ENCODE measurements around the gene VAPB.
A peak's percentile ranks its signal among the peaks of the same experiment; 100 is the strongest.

Gene VAPB

DNA sequence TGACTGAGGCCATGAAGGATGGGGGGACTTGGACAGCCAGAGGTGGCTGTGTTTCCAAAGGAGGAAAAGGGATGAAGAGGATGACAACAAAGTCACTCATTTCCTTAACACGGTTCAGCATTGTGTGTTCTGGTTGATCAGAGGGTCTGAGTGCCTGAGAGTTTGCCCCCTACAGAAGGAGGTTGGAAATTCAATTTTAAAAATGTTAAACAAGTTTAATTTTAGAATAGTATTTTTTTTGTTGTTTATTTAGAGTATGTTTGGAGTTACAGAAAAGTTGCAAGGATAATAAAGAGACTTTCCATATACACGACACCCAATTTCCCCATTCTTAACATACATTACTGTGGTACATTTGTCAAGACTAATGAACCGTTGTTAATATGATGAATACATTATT is 10.3 kb upstream of the VAPB start:
- DNase-seq = no peak

DNA sequence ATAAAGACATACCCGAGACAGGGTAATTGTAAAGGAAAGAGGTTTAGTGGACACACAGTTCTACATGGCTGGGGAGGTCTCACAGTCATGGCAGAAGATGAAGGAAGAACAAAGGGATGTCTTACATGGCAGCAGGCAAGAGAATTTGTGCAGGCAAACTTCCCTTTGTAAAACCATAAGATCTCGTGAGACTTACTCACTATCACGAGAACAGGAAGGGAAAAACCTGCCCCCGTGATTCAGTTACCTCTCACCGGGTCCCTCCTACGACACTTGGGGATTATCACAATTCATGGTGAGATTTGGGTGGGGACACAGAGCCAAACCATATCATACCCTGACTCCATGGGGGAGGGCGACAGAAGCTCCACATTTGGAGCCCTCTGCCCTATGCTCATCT is 7.4 kb upstream of the VAPB start:
- DNase-seq = no peak

DNA sequence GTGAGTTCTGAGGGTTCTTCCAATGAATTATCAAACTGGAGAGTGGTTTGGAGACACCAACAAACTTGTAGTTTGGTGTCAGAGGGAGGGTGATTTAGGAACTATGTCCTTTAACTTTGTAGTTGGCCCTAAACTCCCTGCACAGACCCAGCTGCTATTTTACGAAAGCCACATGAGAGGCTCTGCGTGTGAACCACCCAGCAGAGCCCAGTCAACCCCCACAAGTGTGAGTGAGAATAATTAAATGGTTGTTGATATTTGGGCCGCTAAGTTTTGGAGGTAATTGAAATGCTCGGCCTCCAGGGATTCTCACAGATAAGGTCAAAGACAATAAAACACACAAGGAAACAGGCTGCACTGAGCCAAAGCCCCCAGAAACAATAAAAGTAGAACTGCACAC is 6.9 kb upstream of the VAPB start:
- DNase-seq = no peak

DNA sequence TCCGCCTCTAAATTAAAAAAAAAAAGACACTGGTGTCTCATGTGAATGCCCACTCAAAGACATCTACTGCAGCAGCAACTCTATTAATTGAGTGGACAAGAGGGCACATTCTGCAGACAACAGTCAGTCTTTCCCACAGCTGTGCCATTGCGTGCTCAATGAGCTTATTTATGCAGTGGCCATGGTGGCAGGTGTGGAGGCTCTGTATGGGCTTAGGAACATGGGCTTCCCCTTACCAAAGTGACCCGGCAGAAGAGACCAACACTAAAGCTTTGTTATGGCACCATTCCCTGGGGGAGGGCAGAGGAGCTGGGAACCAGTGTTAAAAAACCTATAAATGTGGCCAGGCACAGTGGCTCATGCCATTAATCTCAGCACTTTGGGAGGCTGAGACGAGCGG is 4.2 kb upstream of the VAPB start:
- DNase-seq = no peak

DNA sequence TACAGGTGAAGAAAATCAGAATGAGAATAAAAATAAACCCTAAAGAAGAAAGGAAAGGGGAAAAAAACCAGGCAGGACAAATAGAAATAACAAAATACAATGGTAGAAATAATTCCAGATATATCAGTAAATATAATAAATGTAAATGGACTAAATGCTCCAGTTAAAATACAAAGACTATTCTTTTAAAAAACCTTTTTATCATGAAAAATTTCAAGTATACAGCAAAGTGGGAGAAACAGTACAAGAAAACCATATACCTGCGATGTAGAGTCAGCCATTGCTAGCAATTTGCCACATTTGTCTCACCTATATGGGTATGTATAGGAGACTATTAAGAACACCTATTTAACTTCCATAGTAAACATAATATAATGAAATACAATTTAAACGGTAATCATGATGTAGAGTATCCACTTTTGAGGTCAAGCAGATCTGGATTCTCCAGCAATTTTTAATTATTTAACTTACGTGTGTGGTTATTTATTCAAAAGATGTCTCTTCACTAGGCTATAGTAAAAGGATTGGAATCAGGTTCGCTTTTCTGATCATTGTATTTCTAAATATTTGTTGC is 914 bp upstream of the VAPB start:
- DNase-seq = no peak

DNA sequence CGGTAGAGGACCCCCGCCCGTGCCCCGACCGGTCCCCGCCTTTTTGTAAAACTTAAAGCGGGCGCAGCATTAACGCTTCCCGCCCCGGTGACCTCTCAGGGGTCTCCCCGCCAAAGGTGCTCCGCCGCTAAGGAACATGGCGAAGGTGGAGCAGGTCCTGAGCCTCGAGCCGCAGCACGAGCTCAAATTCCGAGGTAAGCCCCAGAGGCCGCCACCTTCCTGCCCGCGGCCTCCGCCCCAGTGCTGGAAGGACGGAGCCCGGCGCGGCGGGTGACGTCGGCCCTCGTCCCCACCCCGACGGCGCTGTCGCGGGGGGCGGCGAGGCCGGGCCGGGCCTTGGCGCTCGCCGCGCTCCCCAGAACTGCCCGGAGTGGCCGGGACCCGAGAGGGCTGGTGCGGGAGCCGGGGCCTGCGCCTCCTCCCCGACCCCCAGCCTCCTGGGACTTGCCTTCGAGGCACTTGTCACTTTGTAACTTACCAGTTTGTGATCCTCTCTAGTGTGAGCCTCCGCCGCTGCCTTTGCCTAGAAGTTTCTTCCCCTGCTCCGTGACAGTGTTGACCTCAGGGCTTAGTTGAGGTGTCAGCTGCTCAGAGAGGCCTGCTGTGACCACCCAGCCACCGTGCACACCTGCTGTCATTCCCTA is 417 bp downstream of the VAPB start:
- DNase-seq = peak; percentile 60 to 87 (median 71)

DNA sequence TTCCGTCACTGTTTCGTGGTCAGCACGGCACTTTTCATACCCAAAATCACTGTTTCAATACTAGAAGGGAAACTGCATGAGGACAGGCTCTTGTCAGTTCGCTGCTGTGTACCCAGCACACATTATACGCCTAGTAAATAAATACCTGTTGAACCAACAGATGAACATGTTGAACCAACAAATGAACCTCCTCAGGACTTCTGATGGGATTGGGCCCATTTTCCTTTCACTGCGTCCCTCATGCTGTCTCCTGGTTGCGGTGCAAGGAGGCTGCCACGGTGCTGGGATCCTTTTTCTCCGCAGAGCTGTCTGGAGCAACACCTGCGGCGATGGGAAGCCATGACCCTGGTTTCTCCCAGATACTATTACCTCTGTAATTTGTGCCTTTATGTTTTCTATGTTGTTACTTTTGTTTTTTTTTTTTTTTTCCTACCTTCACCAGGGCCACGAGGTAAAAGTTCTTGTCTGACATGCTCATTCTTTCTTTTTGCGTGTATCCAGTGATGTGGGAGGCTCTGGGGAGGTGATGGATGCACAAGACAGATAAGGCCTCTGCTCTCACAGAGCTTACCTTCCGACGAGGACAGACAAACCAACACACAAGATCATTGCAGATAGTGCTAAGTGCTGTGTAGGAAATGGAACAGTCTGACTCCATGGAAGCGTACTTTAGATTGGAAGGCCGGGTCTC is 1.1 kb downstream of the VAPB start:
- DNase-seq = no peak

DNA sequence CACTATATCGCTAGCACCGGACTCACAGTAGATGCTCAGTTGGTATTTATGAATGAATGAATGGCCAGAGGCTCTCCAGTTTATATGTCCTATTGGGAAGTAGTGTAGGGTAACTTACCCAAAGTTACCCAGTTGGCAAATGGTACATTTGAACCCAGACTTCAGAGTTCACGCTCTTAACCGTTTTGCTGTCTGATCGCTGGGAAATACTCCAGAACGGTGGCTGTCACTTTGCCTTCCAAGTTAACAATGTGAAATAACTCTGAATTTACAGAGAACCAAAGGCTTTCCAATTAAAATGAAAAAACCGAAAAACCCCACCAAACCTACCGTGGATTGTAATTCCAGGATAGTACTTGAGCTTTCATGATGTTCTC is 1.6 kb downstream of the VAPB start:
- DNase-seq = no peak

DNA sequence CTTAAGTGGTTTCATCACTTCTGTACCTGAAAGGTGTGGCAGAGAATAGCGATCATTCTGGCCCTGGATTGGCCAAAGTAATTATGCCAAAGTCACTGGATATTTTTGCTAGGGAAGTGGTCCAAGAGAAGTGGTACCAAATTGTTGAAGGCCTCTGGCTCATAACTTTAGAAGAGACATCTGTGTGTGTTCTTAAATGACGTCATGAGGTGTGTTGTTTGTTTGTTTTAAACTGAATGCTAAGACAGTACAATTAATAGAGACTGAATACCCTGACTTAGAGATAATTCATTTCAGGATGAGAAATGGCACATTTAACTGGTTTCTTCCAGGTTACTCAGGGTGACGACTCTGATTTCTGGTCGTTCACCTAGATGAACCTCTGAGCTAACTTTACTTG is 3.3 kb downstream of the VAPB start:
- DNase-seq = no peak

DNA sequence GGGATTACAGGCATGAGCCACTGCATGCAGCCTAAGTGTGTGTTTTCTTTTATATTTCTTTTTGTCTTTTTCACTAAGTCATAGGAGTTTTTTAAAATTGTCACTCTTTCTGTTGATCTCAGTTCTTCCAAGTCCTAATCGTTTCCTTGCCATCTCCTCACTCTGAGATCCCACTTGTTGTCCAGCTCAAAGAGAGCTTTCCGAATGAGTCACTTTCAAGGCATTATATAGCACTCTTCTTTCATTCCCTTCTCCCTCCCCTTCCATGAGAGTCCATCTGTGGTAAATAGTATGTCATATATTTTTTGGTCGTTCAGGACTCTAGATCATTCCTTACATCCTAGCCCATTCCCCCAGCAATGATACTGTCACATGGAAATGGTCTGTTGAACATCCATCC is 4.3 kb downstream of the VAPB start:
- no peak for DNase-seq

DNA sequence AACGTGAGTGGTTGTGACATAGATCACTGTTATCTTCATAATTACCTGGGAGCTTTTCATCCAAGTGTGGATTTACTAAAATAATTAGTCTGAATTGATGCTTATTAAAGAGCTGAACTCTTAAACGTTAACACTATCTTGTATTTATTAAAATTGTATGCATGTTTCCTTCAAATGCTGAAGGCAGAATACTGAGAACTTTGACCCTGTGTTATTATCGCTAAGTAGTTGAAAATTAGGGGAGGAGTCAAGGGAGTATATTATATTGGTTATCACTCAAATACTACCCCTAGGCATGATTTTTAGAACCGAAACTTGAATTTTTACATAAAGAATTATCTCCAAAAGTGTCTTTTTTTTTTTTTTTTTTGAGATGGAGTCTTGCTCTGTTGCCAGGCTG is 5.8 kb downstream of the VAPB start:
- DNase-seq = no peak

DNA sequence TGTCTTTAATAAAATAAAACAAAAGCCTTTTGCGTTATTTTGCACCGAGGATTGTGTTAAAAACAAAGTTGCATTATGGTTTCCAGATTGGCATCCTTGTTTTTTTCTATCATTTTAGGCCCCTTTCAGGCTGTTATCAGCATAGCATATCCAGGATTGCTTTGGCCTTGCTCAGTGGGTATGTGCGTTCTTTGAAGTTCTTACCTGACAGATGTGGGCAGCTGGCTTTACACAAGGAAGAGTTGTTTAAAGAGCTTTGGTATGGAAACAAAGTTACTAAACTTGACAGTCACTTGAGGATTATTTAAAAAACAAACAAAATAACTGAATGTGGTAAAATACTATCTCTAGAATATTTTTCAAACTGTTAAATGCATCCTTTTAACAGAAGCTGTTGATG is 6.6 kb downstream of the VAPB start:
- no peak for DNase-seq

DNA sequence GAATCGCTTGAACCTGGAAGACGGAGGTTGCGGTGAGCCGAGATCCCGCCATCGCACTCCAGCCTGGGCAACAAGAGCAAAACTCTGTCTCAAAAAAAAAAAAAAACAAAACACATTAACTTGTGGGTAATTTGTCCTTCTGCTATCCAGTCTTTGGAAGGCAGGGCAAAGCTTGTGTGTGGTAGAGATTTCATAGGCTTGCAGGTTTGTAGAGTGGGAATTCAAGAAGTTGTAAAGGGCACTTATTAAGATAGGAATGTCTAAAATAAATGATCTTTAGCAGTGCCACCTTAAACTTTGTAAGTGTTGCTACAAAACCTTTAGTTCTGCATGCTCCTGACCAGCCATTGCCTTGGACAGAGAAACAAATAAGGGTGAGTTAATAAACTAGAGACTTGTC is 8.4 kb downstream of the VAPB start:
- no peak for DNase-seq

DNA sequence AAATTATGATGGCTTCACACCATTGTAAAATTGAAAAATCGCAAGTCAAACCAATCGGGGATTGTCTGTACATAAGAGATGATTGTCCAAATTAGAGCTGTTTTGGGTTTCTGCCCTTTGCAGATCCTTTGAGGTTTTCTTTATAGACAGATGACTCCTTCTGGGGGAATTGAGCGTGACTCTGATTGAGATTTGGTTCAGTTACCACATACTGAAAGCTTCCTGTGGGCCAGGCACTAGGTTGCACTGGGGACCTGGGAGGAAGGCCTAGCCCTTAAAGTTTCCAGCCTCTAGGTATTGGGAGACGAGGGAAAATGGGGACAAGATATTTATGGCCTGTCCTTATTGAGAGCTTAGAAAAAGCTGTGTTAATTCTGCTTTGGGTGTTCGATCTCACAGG is 9.2 kb downstream of the VAPB start:
- DNase-seq = no peak

DNA sequence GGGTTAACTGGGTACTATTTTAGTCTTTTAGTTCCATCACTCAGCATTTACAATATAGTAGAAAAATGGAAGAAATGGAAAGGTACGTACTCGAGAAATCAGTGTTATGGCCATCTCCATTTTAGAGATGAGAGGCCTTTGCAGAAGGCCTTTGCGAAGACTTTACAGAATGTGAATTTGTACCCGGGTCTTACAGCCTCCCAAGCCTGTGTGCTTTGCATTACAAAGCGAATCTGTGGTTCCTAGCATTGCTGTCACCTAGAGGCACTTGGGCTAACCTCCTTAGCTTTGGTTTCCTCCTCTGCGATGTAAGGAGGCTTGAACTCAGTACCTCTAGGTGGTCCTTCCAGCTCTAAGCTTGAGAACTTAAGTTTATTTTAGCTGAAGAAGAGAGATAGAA is 10.9 kb downstream of the VAPB start:
- DNase-seq = no peak

DNA sequence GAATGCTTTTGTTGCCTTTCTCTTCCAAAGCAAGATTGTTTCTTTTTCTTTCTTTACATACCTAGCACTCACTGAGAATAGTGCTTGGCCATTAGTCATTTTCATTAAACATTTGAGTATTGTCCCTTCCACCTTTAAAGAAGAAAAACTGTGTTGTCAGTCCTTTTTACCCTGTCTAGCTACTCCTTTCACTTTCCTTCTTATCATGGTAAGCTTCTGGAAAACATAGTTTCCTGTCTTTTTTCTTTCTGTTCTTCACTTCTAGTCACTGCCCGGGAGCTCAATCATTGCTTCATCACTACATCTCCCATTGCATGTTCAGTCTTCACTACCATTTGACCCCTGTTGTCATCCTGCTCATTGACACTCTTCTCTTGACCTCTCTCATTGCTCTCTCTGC is 12.1 kb downstream of the VAPB start:
- peak in 1 of 3 donors; percentile 34 for DNase-seq

DNA sequence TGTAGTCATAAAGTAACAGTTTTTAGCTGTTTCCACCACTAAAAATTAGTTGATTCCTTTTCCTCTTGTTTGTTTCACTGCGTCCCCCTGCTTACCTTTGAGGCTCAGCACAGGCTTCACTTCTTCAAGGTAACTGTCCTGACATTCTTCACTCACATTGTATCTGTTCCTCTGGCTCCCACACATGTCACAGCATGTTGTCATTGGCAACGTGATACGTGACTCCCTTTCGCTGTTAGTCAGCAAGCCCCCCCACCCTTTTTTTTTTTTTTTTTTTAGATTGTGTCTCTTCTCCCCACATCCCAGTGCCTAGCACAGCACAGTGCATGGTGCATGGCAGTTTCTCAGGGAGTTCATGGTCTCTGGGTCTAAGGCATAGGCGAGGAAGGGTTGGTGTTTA is 13.3 kb downstream of the VAPB start:
- no peak for DNase-seq

DNA sequence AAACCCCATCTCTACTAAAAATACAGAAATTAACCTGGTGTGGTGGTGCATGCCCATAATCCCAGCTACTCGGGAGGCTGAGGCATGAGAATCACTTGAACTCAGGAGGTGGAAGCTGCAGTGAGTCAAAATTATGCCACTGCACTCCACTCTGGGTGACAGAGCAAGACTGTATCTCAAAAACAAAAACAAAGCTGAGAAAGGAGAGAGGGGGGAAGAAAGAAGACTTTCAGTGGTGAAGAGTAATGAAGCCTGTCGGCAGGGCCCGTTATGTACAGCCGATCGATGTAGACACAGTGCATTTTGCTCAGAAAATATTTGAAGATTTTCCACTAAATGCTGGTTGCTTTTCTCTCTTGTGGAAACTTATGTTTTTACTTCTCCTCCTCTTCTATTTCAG is 13.8 kb downstream of the VAPB start:
- DNase-seq = no peak

DNA sequence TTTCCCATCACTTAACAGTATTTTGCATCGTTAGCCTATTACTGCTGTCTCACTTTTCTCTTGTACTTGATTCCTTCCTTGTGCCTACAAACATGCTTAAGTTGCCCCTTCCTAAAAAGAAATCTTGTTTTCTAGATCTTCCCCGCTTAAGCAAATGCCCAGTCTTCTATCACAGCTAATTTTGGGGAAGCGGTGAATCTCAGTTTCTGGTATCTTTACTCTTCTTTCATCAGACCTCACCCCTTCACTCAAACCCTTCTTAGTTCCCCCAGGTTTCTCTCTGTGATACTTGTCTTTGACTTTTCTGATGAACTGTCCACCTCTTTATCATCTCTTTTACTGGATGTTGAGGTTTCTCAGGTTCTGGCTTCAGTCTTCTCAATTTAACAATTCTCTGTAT is 14.2 kb downstream of the VAPB start:
- DNase-seq = no peak

DNA sequence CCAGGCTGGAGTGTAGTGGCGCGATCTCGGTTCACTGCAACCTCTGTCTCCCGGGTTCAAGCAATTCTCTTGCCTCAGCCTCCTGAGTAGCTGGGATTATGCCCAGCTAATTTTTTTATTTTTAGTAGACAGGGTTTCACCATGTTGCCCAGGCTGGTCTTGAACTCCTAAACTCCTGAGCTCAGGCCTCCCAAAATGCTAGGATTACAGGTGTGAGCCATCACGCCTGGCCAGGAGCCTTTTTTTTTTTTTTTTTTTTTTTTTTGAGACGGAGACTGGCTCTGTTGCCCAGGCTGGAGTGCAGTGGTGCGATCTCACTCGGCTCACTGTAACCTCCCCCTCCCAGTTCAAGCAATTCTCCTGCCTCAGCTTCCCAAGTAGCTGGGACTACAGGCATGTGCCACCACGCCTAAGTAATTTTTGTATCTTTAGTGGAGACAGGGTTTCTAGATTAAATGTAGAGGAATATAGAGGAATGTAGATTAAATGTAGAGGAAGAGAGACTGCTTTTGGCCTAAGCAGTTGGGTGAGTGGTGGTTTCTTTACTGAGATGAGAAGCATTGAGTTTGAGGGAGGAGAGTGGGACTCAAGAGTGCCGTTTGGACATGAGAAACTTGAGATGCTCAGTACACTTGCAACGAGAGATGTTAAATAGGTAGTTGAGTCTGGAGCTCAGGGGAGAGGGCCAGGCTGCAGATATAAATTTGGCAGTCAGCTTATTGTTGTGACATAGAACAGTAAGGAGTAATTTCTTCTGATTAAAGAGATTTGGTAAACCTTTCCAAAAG is 16.7 kb downstream of the VAPB start:
- DNase-seq = no peak

DNA sequence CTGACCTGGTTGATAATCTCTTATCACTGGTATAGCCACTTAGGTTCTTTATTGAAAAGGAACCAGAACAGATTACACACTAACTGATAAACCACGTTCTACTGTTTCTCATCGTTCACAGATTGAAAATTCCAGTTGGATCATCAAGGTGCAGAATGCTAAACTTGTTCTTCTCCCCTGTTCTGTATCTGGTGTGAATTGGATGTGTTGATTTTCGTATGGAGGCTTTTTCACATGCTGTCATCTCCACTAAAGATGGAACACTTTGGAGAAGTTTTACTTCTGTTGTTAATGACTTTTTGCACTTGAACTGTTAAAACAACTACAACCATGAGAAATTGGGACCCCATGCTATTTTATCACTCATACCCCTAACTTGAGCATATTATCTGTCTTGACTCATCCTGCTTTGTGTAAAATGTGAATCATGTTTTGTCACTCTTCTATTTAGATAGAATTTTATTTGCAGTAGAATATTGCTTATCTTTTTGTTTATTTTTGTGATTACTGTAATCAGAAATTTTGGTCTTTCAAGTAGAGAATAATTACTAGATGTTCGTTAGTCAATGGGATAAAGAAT is 17.5 kb downstream of the VAPB start:
- no peak for DNase-seq

DNA sequence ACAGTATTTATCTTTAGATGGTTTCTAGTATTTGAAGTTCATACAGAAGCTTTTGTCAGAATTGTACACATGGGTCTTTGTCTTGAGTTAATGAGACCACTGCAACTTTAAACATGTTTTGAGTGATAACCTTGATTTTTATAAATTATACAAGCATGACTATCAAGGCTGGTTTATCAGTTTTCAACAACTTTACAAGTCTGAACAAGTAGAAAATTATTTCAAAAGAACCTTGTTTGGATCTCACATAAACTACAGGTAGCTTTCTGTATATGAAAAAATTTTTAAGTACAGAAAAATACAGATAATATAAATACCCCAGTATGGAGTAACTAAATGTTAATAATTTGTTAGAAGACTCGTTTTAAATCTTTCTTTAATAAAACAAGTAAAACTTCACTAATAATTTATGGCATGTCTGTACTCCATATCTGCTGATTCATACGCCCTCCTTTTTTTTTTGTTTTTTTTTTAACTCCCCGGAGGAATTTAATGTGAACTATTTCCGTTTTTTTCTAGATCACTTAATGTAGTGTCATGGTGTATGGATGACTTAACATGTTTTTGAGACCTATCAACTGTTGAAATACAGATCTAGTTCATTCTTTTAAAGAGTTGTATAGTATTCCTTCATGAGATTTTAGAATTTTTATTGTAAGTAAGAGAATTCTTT is 18.3 kb downstream of the VAPB start:
- DNase-seq = peak; percentile 32 to 79 (median 76)

DNA sequence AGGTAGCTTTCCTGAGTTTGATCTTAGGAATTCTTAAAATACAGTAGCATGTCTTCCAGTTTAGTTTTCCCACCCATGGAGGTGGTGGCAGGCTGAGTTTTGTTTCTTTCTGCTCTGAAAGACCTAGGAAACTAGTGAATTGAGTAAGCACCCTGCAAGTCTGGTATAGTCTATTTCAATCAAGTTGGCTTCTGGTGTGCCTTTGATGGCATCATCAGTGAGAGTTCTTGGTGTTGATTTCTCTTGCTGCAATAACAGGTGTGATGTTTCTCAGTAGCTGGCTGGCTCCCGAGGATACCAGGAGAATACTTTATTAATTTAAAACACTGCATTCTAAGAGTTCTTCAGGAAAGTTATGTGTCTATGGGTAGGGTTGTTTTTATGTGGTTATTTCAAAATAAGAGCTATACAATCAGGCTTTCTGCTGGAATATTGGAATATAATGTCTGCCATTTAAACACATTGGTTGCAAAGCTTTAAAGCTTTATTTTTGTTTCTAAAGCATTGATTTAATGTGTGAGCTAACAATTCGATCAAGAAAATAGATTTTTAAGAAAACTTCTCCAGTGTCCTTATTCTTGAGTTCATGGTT is 19.0 kb downstream of the VAPB start:
- peak in 2 of 3 donors; percentile 11 to 22 for DNase-seq

All from suppressor macrophage treated with lipopolysaccharide for 1 hour (primary cell).